Activated CD4-positive, CD25-positive, alpha-beta regulatory T cell (primary cell): ENCODE data around the gene YAE1.

Experiments used
- DNase-seq, 4 experiments: peaks; one replicate each; lab custom pipeline; 2025; lab: John Stamatoyannopoulos, UW

YAE1 gene

GRCh38 chr7:39554583-39555165 is 11.5 kb upstream of the YAE1 start:
- DNase-seq, result no peak

GRCh38 chr7:39557222-39557621 is 9.0 kb upstream of the YAE1 start:
- DNase-seq, result no peak

- no peak for DNase-seq
Measured at GRCh38 chr7:39557911-39558310, 8.3 kb upstream of the YAE1 start.

GRCh38 chr7:39560408-39560807 is 5.8 kb upstream of the YAE1 start:
- DNase-seq, result no peak

- no peak for DNase-seq
Measured at GRCh38 chr7:39560997-39561396, 5.2 kb upstream of the YAE1 start.

GRCh38 chr7:39565538-39565937 is 666 bp upstream of the YAE1 start:
- DNase-seq, result no peak

- DNase-seq, result no peak
Measured at GRCh38 chr7:39567294-39567693, 1.1 kb downstream of the YAE1 start.

GRCh38 chr7:39574673-39575349 is 8.6 kb downstream of the YAE1 start:
- no peak for DNase-seq

- no peak for DNase-seq
Measured at GRCh38 chr7:39577229-39577874, 11.1 kb downstream of the YAE1 start.

GRCh38 chr7:39580149-39580874 is 14.1 kb downstream of the YAE1 start:
- peak; percentile 38 to 53 (median 41) for DNase-seq

GRCh38 chr7:39582536-39582935 is 16.3 kb downstream of the YAE1 start:
- no peak for DNase-seq

- DNase-seq, result no peak
Measured at GRCh38 chr7:39583539-39583938, 17.3 kb downstream of the YAE1 start.

GRCh38 chr7:39587393-39587792 is 21.2 kb downstream of the YAE1 start:
- DNase-seq, result no peak

- DNase-seq, result no peak
Measured at GRCh38 chr7:39588416-39588815, 22.2 kb downstream of the YAE1 start.

- peak in 2 of 4 experiments; percentile 5 to 8 for DNase-seq
Measured at GRCh38 chr7:39589323-39590111, 23.3 kb downstream of the YAE1 start.

- no peak for DNase-seq
Measured at GRCh38 chr7:39592586-39592985, 26.4 kb downstream of the YAE1 start.

- DNase-seq, result no peak
Measured at GRCh38 chr7:39594988-39595620, 28.9 kb downstream of the YAE1 start.

GRCh38 chr7:39602351-39602750 is 36.1 kb downstream of the YAE1 start:
- DNase-seq, result no peak

GRCh38 chr7:39603924-39604323 is 37.7 kb downstream of the YAE1 start:
- no peak for DNase-seq

- DNase-seq, result no peak
Measured at GRCh38 chr7:39605087-39605486, 38.9 kb downstream of the YAE1 start.

- DNase-seq, result no peak
Measured at GRCh38 chr7:39606352-39606751, 40.1 kb downstream of the YAE1 start.

- DNase-seq, result no peak
Measured at GRCh38 chr7:39606941-39607340, 40.7 kb downstream of the YAE1 start.
